COLO668 (cell line): Measurements from ENCODE around the gene JARID2.

Experiments used
- DNase-seq: peaks from one replicate; lab custom pipeline; 2025; ENCODE audit not compliant: unreplicated experiment; lab: John Stamatoyannopoulos, UW

Gene JARID2

GRCh38 chr6:15393605-15394004 is 147.7 kb downstream of the JARID2 start:
- no peak for DNase-seq

GRCh38 chr6:15395087-15395486 is 149.2 kb downstream of the JARID2 start:
- no peak for DNase-seq

GRCh38 chr6:15396808-15397207 is 150.9 kb downstream of the JARID2 start:
- DNase-seq = no peak

GRCh38 chr6:15398633-15399275 is 152.9 kb downstream of the JARID2 start:
- no peak for DNase-seq

- peak; percentile 54 for DNase-seq
Measured at GRCh38 chr6:15399641-15400470, 154.0 kb downstream of the JARID2 start.

GRCh38 chr6:15400572-15401004 is 154.7 kb downstream of the JARID2 start:
- DNase-seq = peak; percentile 63

- no peak for DNase-seq
Measured at GRCh38 chr6:15401120-15401519, 155.3 kb downstream of the JARID2 start.

- no peak for DNase-seq
Measured at GRCh38 chr6:15401769-15402250, 155.9 kb downstream of the JARID2 start.

GRCh38 chr6:15402406-15403045 is 156.7 kb downstream of the JARID2 start:
- DNase-seq = no peak

- DNase-seq = no peak
Measured at GRCh38 chr6:15403094-15403755, 157.4 kb downstream of the JARID2 start.

- DNase-seq = no peak
Measured at GRCh38 chr6:15404685-15404980, 158.8 kb downstream of the JARID2 start.

GRCh38 chr6:15405129-15406068 is 159.5 kb downstream of the JARID2 start:
- no peak for DNase-seq

GRCh38 chr6:15406452-15406851 is 160.6 kb downstream of the JARID2 start:
- DNase-seq = no peak

- DNase-seq = no peak
Measured at GRCh38 chr6:15408008-15408407, 162.1 kb downstream of the JARID2 start.

GRCh38 chr6:15408758-15409157 is 162.9 kb downstream of the JARID2 start:
- DNase-seq = no peak

GRCh38 chr6:15409301-15410125 is 163.6 kb downstream of the JARID2 start:
- DNase-seq = no peak

- DNase-seq = no peak
Measured at GRCh38 chr6:15410126-15410391, 164.2 kb downstream of the JARID2 start.

GRCh38 chr6:15410752-15411151 is 164.9 kb downstream of the JARID2 start:
- DNase-seq = no peak

GRCh38 chr6:15411766-15412165 is 165.9 kb downstream of the JARID2 start:
- DNase-seq = no peak

GRCh38 chr6:15412767-15413166 is 166.9 kb downstream of the JARID2 start:
- DNase-seq = no peak
